Breast epithelium (tissue), 4 donors: ENCODE measurements around the gene RAX2. TPM values are rescaled to one million over a fixed set of nuclear protein-coding genes. Genes with fewer than 3 reads are reported as not detected.

Experiments used
- DNase-seq, 2 donors: peaks; one replicate each; pipeline ENCODE4 v3.0.0-alpha.2; 2019; ENCODE audit warnings: low spot score in 2 of 2
- H3K27ac ChIP-seq, 2 donors: fragments of 200-600 bp; sonication (generic) in 1 of 2; one replicate each; pipeline ENCODE4 v1.5.1; 2016 to 2019; ENCODE audit warnings: mild to moderate bottlenecking in 1 of 2
- H3K27me3 ChIP-seq, 2 donors: fragments of 200-600 bp; sonication (generic) in 1 of 2; one replicate each; pipeline versions ENCODE4 v1.5.1 to v1.6.0; 2017 to 2019; ENCODE audit warnings: control low read depth in 1 of 2, mild to moderate bottlenecking in 1 of 2
- H3K36me3 ChIP-seq: fragments of 200-600 bp; one replicate; pipeline ENCODE4 v1.5.1; 2019
- H3K4me1 ChIP-seq, 2 donors: fragments of 200-600 bp; sonication (generic); one replicate each; pipeline ENCODE4 v1.5.1; 2016 to 2019; ENCODE audit warnings: control low read depth in 1 of 2
- H3K4me3 ChIP-seq, 3 donors: fragments of 200-600 bp; sonication (generic); 1 replicate in 2 of 3; 2 replicates in 1 of 3; pipeline ENCODE4 v1.5.1; 2016 to 2019; ENCODE audit warnings: mild to moderate bottlenecking in 3 of 3, moderate library complexity in 2 of 3
- H3K9me3 ChIP-seq, 2 donors: fragments of 200-600 bp; sonication (generic) in 1 of 2; one replicate each; pipeline ENCODE4 v1.5.1; 2016 to 2019; ENCODE audit warnings: control low read depth in 1 of 2
- POLR2A ChIP-seq: fragments of 450-650 bp; IDR thresholded peaks from one replicate; pipeline ENCODE4 v1.6.1; 2016; ENCODE audit warnings: antibody characterized with exemption, mild to moderate bottlenecking, moderate library complexity
- POLR2AphosphoS5 ChIP-seq, 3 donors: sonication (generic); formaldehyde crosslinking; IDR thresholded peaks; one replicate each; pipeline ENCODE4 v1.6.1; 2017; ENCODE audit warnings: antibody characterized with exemption in 3 of 3
- intact Hi-C: fragments of 100-400 bp; cut with DNase I; formaldehyde crosslinking; loops from one replicate; pipeline ENCODE4 v1.15.1; 2023; ENCODE audit warnings: low total_unique reads
- total RNA-seq, 3 donors: library from RNA; depleted of rRNA; stranded (reverse); fragments of >200 nt; gene quantifications; one replicate each; pipeline ENCODE4 v1.1.0, GENCODE V29; 2016
- TF ChIP-seq, protein P1 (sequence below), 3 donors: fragments of 450-650 bp; IDR thresholded peaks; one replicate each; pipeline ENCODE4 v1.5.1; 2016 to 2017; ENCODE audit warnings: antibody characterized with exemption in 3 of 3, mild to moderate bottlenecking in 3 of 3, moderate library complexity in 3 of 3

The RAX2 gene
- total RNA-seq, 3 donors from 2014 or later, result 0.66 TPM; not detected in 2

DNA sequence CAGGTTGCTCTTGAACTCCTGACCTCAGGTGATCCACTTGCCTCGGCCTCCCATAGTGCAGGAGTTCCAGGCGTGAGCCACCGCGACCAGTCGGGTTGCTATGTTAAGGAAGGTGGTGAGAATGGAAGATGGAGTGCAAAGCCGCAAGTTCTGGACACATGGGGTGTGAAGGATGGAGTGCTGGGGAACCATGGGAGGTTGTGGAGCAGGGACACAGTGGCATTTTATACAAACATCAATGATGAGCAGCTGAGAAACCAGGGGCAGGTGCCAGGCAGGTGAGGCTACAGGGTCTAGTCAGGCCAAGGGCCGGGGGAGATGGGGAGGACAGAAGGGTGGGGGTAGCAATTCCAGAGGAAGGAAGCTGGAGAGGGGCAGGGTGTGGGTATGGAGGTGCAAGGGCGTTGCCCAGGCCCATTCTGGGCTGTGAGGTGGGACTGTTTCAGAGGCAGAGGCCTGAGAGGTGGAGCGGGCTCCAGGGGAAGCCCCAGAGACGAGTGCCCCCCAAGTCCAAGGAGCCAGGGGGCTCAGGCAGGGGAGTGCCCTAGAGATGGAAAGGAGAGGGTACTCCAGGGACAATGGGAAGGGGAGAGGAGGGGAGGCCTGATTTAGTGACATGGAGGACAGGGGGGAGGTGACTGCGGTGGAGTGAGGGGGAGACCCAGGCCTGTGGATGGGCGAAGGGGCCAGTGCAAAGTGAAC, 1.9 kb upstream of the RAX2 start:
- Histone ChIP-seq H3K4me1 (no peaks in the 10 kb centered on the region), H3K27ac (no peak overlapping the region), H3K27me3 (peaks cover 0 to 12% of the 10 kb centered on the region in 2 donors), H3K36me3 (no peaks in the 10 kb centered on the region), H3K9me3 (no peaks in the 10 kb centered on the region), H3K4me3 (no peak overlapping the region)
- no peak for DNase-seq
- TF ChIP-seq POLR2A (no peak), POLR2AphosphoS5 (IDR thresholded peaks at IDR 0.05) (no peak)
- TF ChIP-seq, protein P1, sequence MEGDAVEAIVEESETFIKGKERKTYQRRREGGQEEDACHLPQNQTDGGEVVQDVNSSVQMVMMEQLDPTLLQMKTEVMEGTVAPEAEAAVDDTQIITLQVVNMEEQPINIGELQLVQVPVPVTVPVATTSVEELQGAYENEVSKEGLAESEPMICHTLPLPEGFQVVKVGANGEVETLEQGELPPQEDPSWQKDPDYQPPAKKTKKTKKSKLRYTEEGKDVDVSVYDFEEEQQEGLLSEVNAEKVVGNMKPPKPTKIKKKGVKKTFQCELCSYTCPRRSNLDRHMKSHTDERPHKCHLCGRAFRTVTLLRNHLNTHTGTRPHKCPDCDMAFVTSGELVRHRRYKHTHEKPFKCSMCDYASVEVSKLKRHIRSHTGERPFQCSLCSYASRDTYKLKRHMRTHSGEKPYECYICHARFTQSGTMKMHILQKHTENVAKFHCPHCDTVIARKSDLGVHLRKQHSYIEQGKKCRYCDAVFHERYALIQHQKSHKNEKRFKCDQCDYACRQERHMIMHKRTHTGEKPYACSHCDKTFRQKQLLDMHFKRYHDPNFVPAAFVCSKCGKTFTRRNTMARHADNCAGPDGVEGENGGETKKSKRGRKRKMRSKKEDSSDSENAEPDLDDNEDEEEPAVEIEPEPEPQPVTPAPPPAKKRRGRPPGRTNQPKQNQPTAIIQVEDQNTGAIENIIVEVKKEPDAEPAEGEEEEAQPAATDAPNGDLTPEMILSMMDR (IDR thresholded peaks at IDR 0.05), result no peak
- intact Hi-C loops, result no loop called here

GRCh38 chr19:3771000-3771905, 775 bp downstream of the RAX2 start:
- Histone ChIP-seq H3K27me3 (no peaks in the 10 kb centered on the region), H3K27ac (peak overlapping the region in 1 of 2 donors; percentile 19), H3K4me1 (no peaks in the 10 kb centered on the region), H3K36me3 (peaks cover 6% of the 10 kb centered on the region), H3K9me3 (no peaks in the 10 kb centered on the region), H3K4me3 (peak overlapping the region in 2 of 3 donors; percentile 13 to 33)
- TF ChIP-seq POLR2A (no peak), POLR2AphosphoS5 (IDR thresholded peaks at IDR 0.05) (no peak)
- TF ChIP-seq, protein P1 (IDR thresholded peaks at IDR 0.05), result no peak
- intact Hi-C loops, result no loop called here
- no peak for DNase-seq

DNA sequence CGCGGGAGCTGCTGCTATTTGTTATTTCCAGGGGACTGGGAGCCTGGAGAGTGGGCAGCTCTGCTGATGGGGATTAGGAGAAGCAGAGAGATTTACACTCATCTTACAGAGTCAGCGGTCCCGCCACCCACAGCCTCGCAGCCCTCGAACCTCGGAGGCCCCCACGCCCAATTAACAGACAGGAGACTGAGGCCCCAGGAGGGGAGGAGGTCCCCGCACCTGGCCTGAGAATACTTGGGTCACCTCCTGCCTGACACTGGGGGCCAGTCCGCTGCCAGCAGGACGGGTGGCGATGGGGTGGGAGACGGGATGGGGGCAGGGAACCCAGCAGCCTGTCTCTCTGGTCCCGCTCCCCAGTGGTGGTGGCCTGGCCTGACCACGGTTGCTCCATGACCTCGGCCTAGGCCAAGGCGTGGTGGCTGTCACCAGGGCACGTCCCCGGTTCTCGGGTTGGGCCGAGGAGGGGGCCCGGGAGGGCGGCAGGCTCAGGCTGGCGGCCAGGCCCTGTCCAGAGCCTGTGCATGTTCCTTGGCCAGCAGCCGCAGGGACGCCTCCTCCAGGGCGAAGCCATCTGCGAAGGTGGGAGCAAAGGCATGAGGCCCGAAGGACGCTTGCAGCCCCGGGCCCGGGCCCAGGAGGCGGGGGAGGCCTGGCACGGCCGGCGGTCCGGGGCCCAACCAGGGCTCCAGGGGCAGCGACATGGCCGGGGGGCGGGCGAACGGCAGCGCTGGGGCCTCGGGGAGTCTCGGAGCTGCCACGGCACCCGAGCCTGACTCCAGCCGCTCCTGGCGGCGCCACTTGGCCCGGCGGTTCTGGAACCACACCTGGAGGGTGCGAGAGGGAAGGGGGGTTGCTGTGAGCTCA, 1.7 kb downstream of the RAX2 start:
- Histone ChIP-seq H3K27me3 (no peaks in the 10 kb centered on the region), H3K9me3 (no peaks in the 10 kb centered on the region), H3K4me1 (no peaks in the 10 kb centered on the region), H3K4me3 (peak overlapping the region in 2 of 3 donors; percentile 13 to 33), H3K27ac (peak overlapping the region in 1 of 2 donors; percentile 19), H3K36me3 (peaks cover 6% of the 10 kb centered on the region)
- no peak for DNase-seq
- TF ChIP-seq POLR2AphosphoS5 (IDR thresholded peaks at IDR 0.05) (no peak), POLR2A (no peak)
- TF ChIP-seq, protein P1 (IDR thresholded peaks at IDR 0.05), result no peak
- intact Hi-C loops, result no loop called here

DNA sequence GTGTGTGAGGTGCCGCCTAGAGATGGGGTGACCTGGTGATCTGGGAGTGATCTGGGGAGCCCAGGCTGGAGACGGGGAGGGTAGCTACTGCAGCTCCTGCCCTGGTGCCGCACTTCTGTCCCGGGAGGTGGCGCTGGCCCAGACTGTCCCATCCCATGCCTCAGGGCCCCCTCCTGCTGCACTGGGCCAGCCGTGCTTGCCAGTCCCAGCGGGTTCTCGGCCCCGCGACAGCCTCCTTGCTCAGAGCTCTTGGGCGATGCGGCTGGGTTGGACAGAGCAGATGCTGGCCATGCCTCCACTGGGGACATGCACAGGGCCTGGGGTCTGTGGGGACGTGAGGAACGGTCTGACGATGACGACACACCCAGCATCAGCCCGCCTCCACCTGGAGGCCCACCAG, 2.5 kb downstream of the RAX2 start:
- no peak overlapping the region for H3K27ac ChIP-seq
- intact Hi-C loops, result no loop called here
- no peak for DNase-seq
- peaks cover 6% of the 10 kb centered on the region for H3K36me3 ChIP-seq
- TF ChIP-seq POLR2AphosphoS5 (IDR thresholded peaks at IDR 0.05) (no peak), POLR2A (no peak)
- TF ChIP-seq, protein P1 (IDR thresholded peaks at IDR 0.05), result no peak
- H3K9me3 ChIP-seq, result no peaks in the 10 kb centered on the region
- H3K4me3 ChIP-seq, result no peak overlapping the region
- no peaks in the 10 kb centered on the region for H3K27me3 ChIP-seq
- H3K4me1 ChIP-seq, result no peaks in the 10 kb centered on the region
